Stimulated activated CD4-positive, alpha-beta T cell treated with anti-CD3 and anti-CD28 coated beads, TNF-alpha, amount 100 ng/mL, for 24 hours (primary cell): ENCODE data around the gene DDX55.

Experiments
- DNase-seq, 3 experiments: peaks; one replicate each; pipeline ENCODE4 v3.0.0-alpha.2; 2020; ENCODE audit warnings: low read depth in 3 of 3

The DDX55 gene

GRCh38 chr12:123608182-123608581, 6.3 kb downstream of the DDX55 start:
- no peak for DNase-seq

DNA sequence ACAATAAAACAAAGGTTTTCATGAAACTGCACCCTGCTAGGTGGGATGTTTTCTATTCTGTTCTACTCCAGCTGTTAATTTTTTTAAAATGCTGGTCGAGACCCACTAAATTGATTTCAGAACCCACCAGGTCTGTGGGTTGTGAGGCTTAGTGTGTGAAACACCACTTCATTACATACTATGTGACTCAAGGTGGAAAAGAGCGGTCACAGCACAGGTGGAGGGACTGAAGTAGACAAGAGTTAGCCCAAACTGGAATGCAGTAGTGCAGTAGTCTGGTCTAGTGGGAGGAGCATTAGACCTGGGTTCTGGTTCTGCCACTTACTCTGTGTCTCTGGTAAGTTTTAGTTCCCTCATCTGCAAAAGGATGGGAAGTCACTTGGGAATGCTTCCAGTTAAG, 12.2 kb downstream of the DDX55 start:
- no peak for DNase-seq

GRCh38 chr12:123614531-123614930, 12.6 kb downstream of the DDX55 start:
- no peak for DNase-seq

DNA sequence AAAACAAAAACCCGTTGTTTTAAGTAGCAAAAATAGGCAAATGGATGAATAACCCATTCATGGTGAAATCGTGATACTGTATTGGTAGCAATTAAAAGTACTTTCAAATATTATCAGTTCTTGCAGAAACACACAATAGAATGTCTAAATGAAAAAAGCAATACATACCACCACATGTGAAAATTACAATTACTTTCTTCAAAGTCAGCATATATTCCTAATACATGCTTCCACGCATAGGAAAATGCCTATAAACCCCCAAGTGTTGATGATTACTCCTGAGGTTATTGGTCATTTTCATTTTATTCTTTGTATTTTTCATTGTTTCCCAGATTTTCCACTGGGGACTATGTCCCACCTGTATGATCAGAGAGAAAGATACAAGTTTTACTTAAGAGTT, 15.2 kb downstream of the DDX55 start:
- DNase-seq, result no peak

- no peak for DNase-seq
Observed at GRCh38 chr12:123617580-123617979, 15.7 kb downstream of the DDX55 start.

- no peak for DNase-seq
Observed at GRCh38 chr12:123621101-123621500, 19.2 kb downstream of the DDX55 start.

DNA sequence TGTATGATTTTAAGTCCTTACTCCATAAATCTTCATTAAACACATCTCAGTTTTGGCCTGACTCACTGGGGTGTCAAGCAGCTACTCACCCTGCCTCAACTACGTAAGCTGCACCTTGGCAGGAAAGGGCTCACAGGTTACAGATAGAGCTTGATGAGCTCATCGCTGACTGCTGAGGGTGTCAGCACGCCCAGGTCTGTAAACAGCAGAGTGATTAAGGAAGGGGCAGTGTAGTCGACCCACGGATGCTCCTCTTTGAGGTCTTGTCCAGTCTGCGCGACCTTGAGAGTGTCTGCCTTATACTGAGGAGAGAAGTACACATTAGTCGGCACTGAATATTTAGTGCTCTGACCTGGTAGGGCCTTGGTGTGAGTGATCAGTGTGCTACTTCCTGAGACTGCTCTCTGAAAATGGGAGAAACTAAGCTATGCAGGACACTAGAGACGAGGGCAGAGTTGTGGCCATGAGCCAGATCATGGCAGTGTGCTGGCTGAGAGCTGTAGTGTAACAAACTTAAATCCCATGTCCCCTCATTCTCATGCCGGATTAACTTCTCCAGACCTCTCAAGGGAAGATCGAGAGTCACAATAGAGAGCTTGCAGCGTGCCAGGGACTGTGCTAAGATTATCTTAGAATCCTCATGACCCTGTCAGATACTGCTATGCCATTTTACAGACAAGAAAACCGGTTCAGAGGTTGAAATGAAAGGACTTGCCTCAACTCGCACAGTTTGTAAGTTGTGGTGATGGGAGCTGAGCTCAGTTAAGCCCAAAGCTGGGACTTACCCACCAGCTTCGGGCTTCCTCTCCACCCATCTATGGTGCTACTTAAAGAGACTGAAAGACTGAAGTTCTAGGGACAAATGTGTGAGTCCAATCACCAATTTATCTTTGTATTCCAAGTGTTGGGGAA, 20.0 kb downstream of the DDX55 start:
- DNase-seq, result no peak

- DNase-seq, result peak; percentile 94 to 97 (median 94)
Observed at GRCh38 chr12:123633379-123634141, 31.7 kb downstream of the DDX55 start, which contains the start of the genes EIF2B1 and GTF2H3. EIF2B1 (minus strand) TSS chr12:123633686; CDS start chr12:123633557, 129 bp downstream. GTF2H3 (plus strand) TSS chr12:123633829; CDS start chr12:123633860, 31 bp downstream.

DNA sequence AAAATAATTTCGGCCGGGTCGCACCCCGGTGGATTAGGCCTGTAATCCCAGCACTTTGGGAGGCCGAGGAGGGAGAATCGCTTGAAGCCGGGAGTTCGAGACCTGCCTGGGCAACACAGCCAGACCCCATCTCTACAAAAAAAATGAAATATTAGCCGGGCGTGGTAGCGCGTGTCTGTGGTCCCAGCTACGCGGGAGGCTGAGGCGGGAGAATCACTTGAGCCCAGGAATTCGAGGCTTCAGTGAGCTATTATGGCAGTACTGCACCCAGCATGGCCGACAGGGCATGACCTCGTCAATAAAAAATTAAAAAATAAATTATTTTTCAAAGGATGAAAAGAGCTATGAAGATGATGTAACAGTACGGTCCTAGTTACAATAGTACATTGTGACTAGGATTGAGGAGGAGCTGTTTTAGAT, 32.3 kb downstream of the DDX55 start:
- no peak for DNase-seq

GRCh38 chr12:123643911-123644310, 42.0 kb downstream of the DDX55 start:
- no peak for DNase-seq

GRCh38 chr12:123645380-123645779, 43.5 kb downstream of the DDX55 start:
- no peak for DNase-seq

DNA sequence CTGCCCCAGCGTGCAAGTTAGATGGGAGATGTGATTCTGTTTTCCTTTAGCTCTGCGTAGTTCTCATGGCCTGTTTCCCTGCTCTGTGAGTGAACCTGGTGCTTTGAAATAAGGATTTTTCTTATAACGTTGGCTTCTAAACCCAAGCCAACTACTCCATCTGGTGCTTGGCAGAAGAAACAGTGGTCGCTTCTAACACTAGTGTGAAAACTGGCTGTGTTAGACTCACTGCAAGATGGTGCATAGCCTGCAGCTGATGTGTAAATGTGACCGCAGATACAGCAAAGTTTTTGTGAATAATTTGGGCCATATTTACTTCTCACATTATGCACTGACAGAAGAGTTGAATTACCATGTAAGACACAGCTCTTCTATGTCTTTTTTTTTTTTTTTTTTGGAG, 44.0 kb downstream of the DDX55 start:
- DNase-seq, result no peak

DNA sequence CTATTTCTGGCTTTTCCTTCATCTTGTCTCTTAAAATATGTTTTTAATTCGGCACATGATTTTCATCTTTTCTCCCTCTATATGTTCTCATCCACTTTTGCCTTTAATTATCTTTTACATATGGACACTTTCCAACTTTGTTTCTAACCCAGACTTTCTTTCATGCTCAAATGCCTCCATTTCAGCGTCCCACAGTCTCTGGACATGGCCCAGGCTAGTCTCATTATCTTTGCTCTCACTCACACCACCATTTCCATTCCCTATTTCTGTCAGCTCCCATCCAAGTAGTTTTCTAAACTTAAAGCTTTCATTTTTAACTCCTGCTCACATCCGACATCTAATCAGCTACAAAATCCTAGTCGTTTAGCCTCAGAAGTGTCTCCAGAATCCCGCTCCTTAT, 46.5 kb downstream of the DDX55 start:
- DNase-seq, result no peak

- DNase-seq, result no peak
Observed at GRCh38 chr12:123654129-123654701, 52.3 kb downstream of the DDX55 start.

DNA sequence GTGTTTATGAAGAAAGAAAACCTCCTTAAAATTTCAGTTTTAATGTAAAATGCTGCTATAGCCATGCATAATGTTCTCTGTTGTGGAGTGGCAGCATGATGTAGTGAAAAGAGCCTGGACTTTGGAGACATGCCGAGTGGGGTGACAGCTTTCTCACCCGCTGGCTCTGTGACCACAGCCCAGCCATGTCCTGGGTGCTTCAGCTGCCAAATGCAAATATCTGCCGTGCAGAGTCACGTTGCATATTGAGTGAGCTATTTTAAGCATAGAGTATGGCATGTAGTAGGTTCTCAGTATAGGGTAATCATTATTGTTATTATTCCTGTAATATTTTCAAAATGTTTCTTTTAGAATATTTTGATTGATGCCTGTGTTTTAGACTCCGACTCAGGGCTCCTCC, 53.5 kb downstream of the DDX55 start:
- no peak for DNase-seq

- no peak for DNase-seq
Observed at GRCh38 chr12:123656392-123656791, 54.5 kb downstream of the DDX55 start.

DNA sequence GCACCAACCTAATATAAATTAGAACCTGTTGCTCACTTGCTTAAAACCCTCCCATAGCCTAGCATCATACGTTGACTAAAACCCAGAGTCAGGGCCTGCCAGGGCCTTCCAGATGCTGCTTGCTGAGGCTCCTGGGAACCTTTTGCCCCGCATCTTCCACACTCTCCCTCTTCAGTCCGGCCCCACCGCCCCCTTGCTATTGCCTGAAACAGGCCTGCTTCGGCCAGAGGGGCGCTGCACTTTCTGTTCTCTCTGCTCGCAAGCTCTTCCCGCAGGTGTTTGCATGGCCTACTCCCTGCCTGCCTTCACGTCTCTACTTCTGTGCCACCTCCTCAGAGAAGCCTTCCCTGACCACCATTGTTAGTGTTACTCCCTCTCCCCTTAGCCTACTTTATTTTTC, 55.3 kb downstream of the DDX55 start:
- DNase-seq, result no peak

DNA sequence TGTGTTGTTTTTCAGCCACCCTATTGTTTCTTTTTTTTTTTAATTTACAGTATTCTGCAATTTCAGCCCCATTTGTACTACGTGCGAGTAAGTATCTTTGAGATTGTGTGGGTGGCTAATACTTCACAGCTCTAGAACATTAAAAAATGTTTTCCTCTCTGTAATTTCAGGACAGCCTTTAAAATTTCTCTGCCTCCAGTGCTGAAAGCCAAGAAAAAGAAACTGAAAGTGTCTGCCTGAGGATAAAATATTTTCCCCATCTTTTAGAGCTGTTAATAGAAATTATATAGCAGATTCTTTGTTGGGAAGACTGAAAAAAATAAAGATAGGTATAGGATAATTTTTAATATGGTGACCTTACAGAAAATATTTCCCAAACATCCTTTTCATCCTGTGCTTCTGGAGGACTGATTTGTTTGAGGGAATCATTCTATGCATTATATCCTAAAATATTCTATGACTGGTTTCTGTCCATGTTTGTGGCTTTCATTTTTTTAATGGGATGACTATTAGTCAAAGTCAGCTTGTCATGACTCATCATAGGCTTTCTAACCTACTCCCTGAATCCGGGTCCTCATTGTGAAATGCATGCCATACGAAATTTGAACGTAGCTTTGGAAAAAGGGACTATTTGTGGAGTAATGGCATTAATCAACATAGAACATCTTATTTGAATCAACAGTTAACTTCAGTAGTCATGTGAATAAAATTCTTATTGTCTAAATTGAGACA, 58.3 kb downstream of the DDX55 start:
- DNase-seq, result no peak

- no peak for DNase-seq
Observed at GRCh38 chr12:123667771-123668170, 65.9 kb downstream of the DDX55 start.
